Subcutaneous adipose tissue (tissue), 4 donors: ENCODE measurements around the gene TLNRD1. TPM values are rescaled to one million over a fixed set of nuclear protein-coding genes. Genes with fewer than 3 reads are reported as not detected.

Experiments
- CTCF ChIP-seq: fragments of 450-650 bp; IDR thresholded peaks from one replicate; pipeline ENCODE4 v1.5.1; 2016; ENCODE audit warnings: low read depth, mild to moderate bottlenecking, control low read depth, antibody characterized with exemption, moderate library complexity
- total RNA-seq, 4 donors: library from RNA; depleted of rRNA; stranded (reverse); fragments of >200 nt; gene quantifications; one replicate each; pipeline ENCODE4 v1.1.0, GENCODE V29; 2016

Gene TLNRD1
- total RNA-seq, 4 donors from 2014 or later = 10.3 to 33.5 (median 11.9) TPM

- no peak for TF ChIP-seq CTCF
Observed at GRCh38 chr15:80958818-80959495, 41.8 kb upstream of the TLNRD1 start.

- TF ChIP-seq CTCF = no peak
Observed at GRCh38 chr15:80966431-80967197, 34.1 kb upstream of the TLNRD1 start.

GRCh38 chr15:80967451-80967850 is 33.3 kb upstream of the TLNRD1 start:
- TF ChIP-seq CTCF = no peak

- no peak for TF ChIP-seq CTCF
Observed at GRCh38 chr15:80967991-80968510, 32.7 kb upstream of the TLNRD1 start.

GRCh38 chr15:80969316-80969715 is 31.4 kb upstream of the TLNRD1 start:
- TF ChIP-seq CTCF = no peak

- TF ChIP-seq CTCF = no peak
Observed at GRCh38 chr15:80970018-80970657, 30.6 kb upstream of the TLNRD1 start.

GRCh38 chr15:80970658-80971057 is 30.1 kb upstream of the TLNRD1 start:
- no peak for TF ChIP-seq CTCF
